Retinal pigment epithelial cell (primary cell): ENCODE results near the gene CTR9.

Experiments used
- DNase-seq: peaks from one replicate; pipeline ENCODE4 v3.0.0-alpha.2; 2010; ENCODE audit warnings: low read depth
- H3K4me3 ChIP-seq: 2 replicates; pipeline ENCODE4 v1.5.1; 2011; ENCODE audit warnings: mild to moderate bottlenecking, low read length, control low read depth, moderate library complexity
- CTCF ChIP-seq: conservative IDR thresholded peaks from 2 replicates; pipeline ENCODE4 v1.5.1; 2011; ENCODE audit warnings: low read depth, low read length, control low read depth, inconsistent platforms

Gene CTR9

GRCh38 chr11:10716543-10717259 lies 34.3 kb upstream of the CTR9 start:
- TF ChIP-seq CTCF = no peak
- DNase-seq = no peak
- H3K4me3 ChIP-seq = no peak overlapping the region

- DNase-seq = no peak
- no peak for TF ChIP-seq CTCF
- H3K4me3 ChIP-seq = no peak overlapping the region
Observed at GRCh38 chr11:10719616-10720015, 31.4 kb upstream of the CTR9 start.

- TF ChIP-seq CTCF = no peak
- H3K4me3 ChIP-seq = no peak overlapping the region
- no peak for DNase-seq
Observed at GRCh38 chr11:10720881-10721376, 30.1 kb upstream of the CTR9 start.

- no peak for TF ChIP-seq CTCF
- no peak overlapping the region for H3K4me3 ChIP-seq
- no peak for DNase-seq
Observed at GRCh38 chr11:10722307-10722706, 28.7 kb upstream of the CTR9 start.

- H3K4me3 ChIP-seq = no peak overlapping the region
- no peak for TF ChIP-seq CTCF
- no peak for DNase-seq
Observed at GRCh38 chr11:10725114-10725906, 25.7 kb upstream of the CTR9 start.

- DNase-seq = no peak
- H3K4me3 ChIP-seq = no peak overlapping the region
- TF ChIP-seq CTCF = no peak
Observed at GRCh38 chr11:10725907-10726253, 25.2 kb upstream of the CTR9 start.
